Activated CD8-positive, alpha-beta memory T cell treated with anti-CD3 and anti-CD28 coated beads, Interleukin-2, amount 50 U/mL, for 48 hours (primary cell): ENCODE data around the gene TTC28.
"Not testable (repeated sequence)": the region's sequence is repeated elsewhere in the genome, so short reads cannot be mapped to it uniquely, and the experiment has no call there.

ENCODE experiments used
- DNase-seq: peaks from one replicate; pipeline ENCODE4 v3.0.0-alpha.2; 2020

The TTC28 gene

DNA sequence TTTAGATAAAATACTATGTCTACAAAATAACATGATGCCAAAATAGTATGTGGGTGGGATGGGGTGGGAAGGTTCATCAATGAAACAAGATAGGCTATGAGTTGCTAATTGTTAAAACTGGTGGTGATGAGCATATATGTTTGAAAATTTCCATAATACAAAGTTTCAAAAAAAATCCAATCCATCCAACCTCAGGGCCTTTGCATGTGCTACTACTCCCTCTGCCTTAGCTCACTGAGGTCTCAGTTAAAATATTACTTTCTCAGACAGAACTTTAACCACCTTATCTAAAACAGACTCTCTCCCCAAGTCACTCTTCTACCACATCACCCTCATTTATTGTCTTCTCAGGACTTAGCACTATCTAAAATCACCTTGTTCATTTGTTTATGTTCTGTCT is 201.1 kb downstream of the TTC28 start:
- DNase-seq: no peak

DNA sequence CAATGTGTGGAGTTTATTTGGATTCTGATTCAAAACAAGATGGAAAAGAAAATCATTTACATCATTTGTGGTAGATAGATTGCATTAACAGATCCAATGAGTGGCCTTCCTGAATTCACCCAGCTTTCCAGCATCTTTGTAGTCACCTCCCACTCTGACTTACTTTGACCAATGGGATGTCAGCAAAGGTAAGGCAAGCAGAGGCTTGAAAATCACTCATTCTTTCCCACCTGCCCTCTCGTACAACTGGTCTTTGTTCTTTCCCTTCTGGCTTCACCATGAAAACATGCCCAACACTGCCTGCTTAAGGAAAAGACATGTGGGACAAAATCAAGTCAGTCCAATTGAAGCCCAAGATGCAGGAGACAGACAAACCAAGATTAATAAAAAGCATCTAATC is 202.1 kb downstream of the TTC28 start:
- DNase-seq: no peak

DNA sequence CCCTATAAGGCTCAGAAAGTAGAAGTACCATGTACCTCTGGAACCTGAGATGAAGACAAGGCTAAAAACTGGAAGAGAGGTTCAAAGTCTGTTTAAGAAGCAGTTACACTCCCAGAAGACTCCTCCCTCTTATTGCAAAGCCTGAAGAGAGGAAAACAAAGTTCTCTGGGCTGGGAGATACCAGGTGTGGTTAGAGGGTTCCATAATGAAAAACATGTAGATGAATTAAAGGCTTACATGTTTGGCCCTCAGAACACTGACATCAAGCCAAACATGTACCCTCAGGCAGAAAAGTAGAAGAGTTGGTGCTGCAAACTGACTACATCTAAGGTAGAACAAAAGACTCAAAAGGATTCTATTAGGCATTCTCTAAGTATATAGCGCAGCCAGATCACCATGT is 205.3 kb downstream of the TTC28 start:
- no peak for DNase-seq

DNA sequence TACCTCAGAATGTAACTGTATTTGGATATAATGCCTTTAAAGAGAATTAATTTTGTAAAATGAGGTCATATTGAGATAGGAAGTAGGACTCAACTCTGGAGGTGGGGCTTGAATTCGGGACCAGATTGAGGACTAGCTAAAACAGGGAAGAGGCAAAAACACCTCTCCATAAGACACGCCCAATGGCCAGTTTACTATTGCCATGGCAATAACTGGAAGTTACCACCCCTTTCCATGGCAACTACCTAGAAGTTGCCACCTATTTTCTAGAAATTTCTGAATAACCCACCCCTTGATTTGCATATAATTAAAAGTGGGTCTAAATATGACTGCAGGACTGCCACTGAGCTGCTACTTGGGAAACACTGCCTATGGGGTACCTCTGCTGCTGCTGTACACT is 206.4 kb downstream of the TTC28 start:
- DNase-seq: no peak

DNA sequence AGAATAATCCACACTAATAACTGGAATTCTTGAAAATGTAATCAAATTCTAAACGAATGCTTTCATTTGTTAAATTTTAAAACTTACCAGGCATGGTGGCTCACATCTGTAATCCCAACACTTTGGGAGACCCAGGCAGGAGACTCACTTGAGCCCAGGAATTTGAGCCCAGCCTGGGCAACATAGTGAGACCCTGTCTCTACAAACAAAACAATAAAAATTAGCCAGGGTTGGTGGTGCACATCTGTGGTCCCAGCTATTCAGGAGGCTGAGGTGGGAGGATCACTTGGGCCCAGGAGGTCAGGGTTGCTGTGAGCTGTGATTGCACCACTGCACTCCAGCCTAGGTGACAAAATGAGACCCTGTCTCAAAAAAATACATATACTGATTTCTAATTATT is 212.6 kb downstream of the TTC28 start:
- not testable (repeated sequence) for DNase-seq

DNA sequence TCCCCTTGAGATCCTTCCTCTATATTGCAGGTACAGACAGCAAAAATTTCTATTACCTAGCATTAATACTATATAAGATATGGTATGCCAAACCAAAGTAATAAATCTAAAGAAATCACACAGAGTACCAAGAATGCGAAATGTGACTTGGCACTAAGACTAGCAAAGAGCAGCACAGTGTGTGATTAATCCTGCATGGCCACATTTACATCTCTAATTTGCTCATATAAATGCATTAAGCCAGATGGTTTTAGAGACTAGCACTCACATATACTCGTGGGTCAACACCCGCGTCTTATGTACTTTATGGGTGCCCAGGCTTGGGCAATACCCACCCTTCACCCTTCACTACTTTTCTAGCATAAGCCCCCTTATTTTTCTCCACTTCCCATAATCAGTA is 213.2 kb downstream of the TTC28 start:
- no peak for DNase-seq

DNA sequence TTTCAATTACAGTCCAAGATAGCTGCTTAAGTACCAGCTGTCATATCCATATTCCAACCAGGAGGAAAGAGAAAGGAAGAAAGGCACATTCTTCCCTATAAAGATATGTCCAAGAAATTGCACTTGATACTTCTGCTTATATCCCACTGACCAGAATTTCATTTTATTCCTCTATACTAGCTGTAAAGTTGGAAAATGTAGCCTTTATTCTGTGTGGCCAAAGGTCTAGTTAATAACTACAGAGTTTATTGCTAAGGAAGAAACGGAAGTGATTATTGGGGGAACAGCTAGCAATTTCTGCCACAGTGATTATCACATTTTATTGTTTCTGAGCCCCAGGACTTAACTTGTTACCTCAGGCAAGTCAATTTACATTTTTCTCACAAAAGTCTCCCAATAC is 213.8 kb downstream of the TTC28 start:
- DNase-seq: no peak

DNA sequence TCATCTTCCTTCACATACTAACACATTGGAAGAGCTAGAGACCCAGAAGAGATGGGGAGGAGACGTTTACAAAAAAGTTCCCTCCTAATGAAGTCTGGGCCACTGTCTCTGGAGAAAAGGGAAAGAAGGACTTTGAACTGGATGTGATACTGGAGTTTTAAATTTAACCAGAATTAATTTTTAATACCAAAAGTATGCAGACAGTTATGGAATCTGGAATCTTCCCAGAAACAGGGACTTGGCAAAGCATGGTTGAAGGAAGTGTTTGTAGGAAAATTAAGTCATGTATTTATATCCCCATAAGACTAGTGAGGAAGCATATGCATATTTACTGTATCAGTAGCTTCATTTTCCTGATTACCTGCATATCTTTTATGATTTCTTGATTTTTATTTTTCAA is 215.5 kb downstream of the TTC28 start:
- DNase-seq: no peak

DNA sequence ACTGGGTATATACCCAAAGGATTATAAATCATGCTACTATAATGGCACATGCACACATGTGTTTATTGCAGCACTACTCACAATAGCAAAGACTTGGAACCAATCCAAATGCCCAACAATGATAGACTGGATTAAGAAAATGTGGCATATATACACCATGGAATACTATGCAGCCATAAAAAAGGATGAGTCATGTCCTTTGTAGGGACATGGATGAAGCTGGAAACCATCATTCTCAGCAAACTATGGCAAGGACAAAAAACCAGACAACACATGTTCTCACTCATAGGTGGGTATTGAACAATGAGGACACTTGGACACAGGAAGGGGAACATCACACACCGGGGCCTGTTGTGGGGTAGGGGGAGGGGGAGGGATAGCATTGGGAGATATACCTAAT is 216.2 kb downstream of the TTC28 start:
- DNase-seq: not testable (repeated sequence)

DNA sequence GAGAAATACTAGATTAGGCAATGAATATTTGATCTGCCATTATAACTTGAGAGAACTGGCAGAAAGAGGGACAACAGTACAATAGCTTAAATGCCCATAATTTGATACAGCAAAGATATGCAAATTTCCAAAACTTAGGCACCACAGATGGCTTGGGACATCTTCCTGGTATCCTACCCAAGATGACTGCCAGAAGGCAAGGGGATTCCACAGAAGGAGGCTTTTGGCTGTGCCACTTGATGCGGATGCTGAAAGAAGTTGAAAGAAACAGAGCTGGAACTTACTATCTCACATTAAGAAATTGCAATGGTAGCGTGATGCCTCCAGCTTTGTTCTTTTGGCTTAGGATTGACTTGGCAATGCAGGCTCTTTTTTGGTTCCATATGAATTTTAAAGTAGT is 216.7 kb downstream of the TTC28 start:
- DNase-seq: no peak

DNA sequence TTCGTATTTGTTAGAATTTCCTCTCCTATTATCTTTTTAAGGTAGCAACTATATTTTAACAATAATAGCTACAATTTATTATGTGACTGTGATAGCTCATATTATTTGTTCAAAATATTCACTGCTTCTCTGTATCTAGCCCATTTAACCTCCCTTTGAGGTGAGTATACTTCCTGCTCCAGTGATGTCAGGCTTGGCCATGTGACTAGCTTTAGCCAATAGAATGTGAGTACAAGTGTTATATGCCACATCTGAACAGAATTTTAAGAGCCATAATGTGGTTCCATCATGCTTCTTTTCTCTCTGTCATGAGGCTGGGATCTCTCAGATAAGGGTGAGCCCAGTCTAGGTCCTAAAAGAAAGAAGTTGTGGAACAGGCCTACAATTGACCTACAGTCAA is 217.6 kb downstream of the TTC28 start:
- no peak for DNase-seq

DNA sequence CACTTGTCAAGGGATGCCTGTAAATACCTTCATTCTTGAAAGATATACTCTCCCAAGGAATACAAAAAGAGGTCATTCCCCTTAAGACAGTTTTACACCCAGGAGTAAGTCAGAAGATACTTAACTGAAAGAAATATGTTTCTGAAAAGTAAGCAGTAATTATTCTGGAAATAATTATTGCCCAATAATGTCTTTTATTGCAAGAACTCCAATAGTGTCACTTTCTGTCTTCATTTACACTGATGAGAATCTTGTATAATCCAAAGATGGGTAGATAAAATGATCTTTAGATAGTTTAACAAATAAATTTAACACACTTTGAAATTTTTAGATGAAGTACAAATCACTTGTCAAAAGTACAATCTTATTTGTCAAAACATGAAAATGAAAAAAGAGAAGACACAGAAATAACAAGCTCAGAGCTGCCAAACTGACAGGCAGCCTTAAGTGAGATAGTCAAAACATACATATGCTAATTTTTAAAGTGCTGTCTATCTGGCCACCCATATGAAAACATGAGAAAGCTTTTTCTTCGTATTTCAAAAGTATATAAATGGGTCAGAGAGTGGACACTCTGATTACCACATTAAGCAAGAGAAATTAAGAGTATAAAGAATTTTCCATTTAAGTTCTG is 225.1 kb downstream of the TTC28 start:
- DNase-seq: no peak

DNA sequence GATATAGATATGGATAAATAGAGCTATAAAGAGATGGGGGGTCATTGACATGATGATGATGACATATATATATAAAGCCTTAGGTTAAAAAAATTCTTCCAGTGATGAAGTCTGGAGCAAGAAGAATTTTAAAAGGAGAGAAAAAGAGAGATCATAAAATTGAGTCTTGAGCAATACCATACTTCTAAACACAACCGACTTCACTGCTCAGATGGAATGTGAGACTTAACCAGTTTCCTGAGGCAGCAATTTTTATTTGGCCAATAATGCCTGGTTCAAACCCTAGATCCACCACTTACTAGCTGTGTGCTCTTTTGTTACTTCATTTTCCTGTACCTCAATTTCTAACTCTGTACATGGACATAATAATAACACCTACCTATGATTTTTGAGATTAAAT is 229.5 kb downstream of the TTC28 start:
- no peak for DNase-seq

DNA sequence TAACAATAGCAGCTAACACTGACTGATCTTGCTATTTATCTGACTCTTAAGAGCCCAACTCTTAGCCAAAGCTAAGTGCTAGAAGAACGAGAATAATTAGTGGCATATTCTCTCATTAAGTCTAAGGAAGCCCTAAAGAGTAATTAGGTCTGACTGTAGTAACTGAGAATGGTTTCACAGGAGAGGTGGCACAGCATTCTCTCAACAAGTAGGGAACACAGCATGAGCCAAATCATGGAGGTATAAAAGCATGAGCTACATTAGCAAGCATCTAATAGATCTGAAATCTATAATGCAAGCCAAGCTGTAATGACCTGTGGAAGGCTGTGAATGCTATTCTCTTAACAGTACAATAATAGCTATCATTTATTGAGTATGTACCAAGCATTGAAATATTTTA is 230.6 kb downstream of the TTC28 start:
- DNase-seq: no peak

DNA sequence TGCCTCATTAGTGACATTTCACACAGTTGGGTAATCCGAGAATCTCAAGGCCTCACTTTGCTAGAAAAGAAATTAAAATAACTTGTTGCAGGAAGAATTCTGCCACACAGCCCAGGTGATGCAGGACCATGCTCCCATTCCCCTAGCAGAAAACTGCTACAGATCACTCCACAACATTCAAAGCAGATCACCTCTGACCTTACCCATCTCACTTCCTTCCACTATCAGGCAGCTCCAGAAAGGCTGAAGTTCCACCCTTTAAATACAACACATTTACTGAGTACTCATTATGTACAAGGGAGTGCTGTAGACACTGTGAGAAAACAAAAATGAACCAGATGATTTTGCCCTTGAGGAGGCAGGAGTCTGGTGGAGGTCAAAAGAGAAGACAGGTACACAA is 231.0 kb downstream of the TTC28 start:
- no peak for DNase-seq

DNA sequence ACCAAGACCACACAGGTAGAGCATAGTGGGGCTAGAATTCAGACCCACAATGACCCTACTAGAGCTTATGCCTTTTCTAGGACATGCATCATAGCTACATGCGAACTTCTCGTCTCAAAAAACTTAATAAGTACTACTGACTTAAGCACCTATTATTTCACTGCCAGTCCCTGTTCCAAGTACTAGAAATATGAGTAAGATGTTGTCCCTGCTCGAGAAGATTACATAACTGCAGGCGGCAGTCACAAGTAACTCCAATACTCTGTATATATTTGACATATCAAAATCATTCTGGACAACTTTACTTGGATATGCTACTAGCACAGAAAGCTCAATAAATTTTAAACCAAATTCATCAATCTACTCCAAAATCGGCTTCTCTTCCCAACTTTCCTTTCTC is 235.0 kb downstream of the TTC28 start:
- no peak for DNase-seq

DNA sequence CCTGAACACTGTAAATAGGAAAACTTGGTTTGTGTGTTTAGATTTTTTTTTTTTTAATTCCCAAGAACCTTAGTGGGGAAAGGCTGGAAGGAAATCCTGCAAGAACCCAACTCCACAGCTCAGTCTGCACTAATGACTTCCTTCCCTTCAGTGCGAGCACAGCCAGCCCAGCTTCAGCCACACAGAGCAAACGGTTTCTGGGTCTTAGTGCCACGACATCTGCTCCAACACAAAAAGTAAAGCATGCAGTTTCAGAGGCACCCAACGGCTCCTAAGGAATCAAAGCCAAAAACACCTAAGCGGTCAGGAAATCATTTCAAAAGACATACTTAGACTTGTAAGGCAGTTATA is 236.1 kb downstream of the TTC28 start:
- DNase-seq: no peak

DNA sequence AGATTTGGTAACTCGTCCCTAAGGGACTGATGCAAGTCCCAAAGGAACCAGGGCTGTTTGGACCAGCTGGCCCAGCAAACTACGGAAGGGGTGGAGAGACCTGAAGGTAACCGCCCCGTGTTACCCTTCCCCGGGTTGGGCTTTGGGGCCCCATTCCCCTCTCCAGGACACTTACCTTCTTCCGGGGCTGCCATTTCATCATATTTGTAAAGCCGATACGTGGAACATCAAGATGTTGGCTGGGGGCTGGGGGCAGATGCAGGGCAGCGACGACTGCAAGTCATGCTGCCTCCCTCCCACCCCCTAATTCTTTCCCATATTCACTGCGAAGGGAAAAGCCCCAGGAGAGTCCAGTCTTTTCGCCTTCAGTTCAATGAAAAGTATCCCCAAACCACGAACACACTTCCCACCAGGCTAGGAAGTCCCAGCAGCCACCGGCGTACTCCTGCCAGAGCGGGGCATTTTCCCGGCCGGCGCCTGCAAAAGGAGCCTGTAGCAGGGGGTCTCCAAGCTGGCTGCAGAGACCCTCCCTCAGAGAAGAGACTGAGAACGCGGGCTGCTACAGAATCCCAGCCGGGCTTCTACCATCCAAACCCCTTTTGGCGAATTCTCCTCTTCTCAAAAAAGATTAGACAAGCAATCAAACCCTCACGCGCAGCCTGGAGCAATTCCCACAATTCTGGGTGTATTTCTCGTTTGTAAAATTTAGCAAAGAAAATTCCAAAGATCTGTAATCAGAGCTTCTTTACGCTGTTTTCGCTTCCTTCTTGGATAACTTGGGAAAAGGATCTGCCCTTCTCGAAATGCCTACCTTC is 236.7 kb downstream of the TTC28 start:
- DNase-seq: peak; percentile 52

DNA sequence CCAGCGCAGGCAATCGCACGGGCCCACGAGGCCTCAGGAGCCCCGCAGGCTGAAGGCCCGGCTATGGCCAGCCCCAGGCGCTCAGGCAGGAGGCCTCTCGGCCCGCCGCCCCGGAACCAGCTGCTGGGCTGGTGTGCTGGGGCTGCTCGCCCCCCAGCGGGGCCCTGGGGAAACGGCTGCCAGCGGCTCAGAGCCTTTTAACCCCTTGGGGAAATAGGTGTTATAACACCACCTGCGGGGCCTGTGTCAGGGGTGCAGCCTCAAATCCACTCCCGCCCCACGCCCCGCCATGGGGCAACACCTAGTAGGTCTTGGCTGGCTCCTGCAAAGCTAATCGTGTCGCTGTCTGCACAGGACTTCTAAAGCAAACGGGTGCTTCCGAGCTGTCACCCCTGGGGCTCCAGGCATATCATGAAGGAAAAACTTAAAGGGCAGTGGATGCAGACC is 237.4 kb downstream of the TTC28 start:
- DNase-seq: peak; percentile 86

DNA sequence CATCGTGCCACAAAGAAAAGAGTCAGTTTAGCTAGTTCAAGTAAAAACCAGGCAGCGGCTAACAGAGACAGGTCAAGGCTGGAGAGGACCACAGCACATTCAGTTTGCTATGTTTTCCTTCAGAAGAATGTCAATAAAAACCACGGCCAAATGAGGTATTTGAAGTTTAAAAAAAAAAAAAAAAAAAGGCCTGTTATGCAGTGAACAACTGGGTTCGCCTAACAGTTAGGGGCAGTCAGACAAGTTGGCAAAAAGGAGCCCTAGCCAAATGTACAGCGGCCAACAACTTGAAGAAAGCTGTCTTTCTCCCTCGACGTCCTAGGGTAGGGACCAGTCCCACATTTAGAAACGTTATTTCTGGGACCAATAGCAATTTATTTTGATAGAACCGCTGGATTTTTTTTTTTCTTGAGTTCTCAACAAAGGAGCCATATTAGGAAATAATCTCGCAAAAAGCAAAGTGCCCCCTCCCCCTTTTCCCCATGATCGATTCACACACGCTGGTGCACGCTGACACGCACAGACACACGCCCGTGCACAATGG is 237.8 kb downstream of the TTC28 start:
- DNase-seq: no peak

DNA sequence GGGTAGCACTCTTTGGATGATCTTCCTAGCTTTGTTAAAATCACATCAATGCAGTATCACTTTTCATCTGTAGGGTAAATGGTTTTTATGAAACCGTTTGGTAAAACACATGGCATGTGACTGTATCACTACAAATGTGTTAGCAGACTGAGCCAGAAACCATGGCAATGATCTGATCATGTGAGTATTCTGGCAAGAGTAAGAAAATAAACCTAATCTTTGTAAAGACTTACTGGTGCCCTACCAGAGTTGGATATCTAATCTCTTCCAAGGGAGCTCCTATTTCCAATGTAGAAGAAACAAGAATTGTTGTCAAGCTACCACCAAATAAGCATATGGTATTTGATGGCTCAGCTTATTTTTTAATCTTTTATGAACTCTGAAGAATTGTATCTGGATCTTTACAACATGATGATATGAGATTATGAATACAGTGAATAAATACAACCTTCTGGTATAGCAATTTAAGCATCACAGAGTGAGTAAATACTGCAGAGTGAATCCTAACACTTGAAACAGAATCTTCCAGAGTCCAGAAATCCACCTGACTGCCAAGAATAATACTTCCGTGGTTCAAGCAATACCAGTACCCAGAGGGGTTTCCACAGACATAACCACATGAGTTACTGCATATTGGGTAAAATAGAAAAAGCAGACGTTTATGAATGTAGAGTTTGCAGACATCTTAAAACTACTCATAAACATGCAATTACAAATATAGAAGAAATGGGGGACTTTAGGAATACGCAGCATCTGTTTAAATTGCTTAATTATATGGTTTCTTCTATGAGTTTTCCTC is 238.8 kb downstream of the TTC28 start:
- DNase-seq: no peak

DNA sequence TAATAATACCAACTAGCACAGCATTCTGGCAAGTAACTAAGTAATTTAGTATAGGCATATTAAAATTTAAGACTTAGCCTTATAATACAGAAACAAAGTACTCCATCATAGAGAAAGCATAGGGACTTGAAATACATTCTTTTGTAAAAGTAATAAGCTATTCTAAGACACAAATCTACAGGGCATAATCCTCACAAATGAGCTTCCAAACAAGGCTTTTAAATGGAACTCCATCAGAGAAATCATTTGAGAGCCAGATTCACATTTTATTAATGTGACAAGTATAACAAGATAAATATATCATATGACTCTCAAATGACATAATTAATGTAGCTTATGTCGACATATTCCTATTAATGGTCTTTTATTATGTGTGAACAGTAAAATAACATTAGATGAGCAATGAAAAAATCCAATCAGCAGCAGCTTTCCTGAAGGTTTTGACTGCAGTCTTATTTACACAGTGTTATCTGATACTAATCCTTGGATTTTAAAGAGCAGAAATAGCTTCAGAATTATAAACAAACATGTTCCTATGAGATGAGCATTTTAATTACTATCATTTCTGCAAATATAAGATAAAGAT is 241.4 kb downstream of the TTC28 start:
- DNase-seq: no peak

DNA sequence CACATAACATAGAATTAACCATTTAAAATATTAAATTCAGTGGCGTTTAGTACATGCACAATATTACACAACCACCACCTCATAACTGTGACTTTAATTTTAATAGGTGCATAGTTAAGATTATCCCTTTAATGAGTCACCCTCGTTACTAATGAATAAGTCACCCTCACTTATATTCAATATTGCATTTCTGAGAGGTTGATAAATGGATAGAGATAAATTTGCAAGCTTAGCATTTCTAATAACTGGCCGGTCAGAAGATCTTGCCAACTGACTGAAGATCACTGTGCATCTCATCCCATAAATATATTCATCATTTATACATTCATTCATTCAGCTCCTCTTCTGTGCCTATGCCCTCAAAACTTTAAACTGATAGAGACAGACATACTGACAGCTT is 243.7 kb downstream of the TTC28 start:
- no peak for DNase-seq
